SH-SY5Y (cell line): ENCODE measurements around the gene RBM15.

Experiments
- GATA2 ChIP-seq: IDR thresholded peaks from 2 replicates; pipeline ENCODE4 v1.6.1; 2011; ENCODE audit warnings: mild to moderate bottlenecking, low read depth, low read length
- GATA3 ChIP-seq: IDR thresholded peaks from 2 replicates; pipeline ENCODE4 v1.6.1; 2011; ENCODE audit warnings: low read depth, mild to moderate bottlenecking, low read length, moderate library complexity

GRCh38 chr1:110302836-110303235, 36.3 kb upstream of the RBM15 start:
- TF ChIP-seq GATA3 (no peak), GATA2 (no peak)
